Kidney capillary endothelial cell (primary cell): ENCODE data around the gene PNCK.
"Not testable (repeated sequence)": the region's sequence is repeated elsewhere in the genome, so short reads cannot be mapped to it uniquely, and the experiment has no call there.

Experiments
- DNase-seq: peaks from one replicate; pipeline ENCODE4 v3.0.0-alpha.2; 2018; ENCODE audit warnings: low spot score

Gene PNCK

DNA sequence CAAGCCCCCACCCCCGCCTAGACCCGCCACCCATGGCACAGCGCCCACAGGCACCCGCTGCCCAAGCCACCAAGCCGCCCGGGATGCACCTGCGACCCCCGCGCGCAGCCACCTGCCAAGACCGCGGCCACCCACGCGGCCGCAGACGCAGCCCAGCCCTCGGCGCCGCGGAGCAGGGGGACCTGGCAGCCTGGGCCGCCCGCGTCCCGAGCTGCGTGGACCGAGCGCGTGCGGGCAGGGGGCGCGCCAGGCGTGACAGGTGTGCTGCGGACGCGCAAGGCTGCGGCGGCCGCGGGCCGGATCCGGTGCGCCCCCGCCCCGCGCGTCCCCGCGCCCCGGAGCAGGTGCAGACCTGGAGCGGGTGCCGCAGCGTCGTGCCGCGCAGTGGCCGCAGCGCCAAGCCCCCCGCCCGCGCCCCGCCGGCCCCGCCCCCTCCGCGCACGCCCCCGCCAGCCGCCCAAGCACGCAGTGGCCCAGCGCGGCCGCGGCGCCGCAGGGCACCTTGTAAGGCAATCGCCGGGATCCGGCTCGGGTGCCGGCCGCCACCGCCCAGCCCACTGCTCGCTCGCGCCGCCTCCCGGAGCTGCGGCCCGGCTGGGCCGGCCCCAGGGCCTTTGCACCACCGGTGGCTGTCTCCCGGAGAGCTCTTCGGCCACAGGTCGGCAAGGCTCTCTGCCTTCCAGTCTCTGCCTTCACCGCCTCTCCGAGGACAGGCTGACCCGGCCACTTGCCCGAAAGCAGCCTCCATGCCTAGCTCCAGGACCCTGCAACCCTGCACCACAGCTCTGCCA, at the start of gene PNCK:
Gene PNCK, minus strand, starts transcription at position 386 of the 791 bp plus-strand sequence. CDS start 737 bp downstream, outside the sequence.
- DNase-seq, result no peak

DNA sequence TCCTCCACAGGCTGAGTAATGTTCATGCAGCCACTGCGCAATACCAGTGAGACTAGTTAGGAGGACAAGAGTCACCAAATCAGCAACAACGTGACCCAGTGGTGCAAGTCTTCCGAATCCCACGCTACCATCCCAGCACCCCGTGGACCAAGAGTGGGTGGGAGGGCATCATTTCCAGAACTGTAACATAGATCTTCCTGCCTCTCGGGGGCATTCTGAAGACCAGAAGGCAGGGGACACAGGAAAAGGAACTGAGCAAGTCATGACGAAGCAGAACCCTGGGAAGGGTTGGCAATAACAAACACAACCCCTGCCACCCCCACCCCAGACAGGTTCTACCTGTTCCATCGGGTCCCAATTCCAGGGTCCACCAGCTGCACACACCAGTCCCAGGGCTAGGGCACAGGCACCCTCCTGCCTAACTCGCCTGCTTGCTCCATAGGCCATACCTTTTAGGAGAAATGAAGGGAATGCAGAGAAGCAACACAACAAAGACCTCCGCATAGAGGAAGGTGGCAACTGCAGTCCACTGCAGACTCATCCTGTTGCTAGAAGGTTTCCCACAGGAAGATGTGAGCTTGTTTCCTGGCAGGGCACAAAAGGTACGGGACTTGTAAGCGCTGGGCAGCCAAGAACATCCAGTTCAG, 49.2 kb upstream of the PNCK start:
- DNase-seq, result peak; percentile 26

DNA sequence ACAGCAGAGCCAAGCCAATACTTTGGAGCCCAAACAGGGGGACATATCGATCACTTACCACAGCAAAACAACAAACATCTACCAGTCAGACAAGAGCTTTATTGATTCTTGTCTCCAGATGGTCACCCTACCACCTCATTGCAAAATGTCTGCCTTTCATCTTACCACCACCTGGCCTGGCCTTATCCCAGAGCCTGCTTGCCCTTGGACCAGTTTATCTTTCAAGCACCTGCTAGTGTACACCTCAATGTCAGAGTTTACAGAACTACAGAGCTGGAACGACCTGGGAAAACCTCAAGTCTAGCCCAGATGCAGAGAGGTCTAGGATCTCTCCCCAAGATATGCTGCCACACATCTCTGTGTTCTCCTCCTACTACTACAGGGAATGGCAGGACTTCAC, 46.1 kb upstream of the PNCK start:
- DNase-seq, result no peak

DNA sequence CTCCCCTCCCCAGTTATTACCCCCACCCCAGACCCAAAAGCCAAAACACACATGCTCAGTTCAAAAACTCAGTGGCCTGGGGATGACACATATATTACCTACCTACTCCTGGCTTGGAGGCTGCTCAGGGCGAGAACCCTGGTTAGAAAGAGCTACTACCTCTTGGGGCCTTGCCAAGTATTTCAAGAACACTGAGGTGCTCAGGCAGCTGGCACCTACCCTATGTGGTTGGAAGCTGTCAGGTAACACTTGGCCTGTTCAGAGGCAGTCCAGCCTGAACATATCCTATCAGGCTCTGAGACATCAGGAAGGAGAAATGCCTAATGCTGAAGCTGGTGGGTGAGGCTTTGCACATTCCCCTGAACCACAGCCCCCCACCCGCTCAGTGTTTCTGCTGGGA, 45.6 kb upstream of the PNCK start:
- no peak for DNase-seq

DNA sequence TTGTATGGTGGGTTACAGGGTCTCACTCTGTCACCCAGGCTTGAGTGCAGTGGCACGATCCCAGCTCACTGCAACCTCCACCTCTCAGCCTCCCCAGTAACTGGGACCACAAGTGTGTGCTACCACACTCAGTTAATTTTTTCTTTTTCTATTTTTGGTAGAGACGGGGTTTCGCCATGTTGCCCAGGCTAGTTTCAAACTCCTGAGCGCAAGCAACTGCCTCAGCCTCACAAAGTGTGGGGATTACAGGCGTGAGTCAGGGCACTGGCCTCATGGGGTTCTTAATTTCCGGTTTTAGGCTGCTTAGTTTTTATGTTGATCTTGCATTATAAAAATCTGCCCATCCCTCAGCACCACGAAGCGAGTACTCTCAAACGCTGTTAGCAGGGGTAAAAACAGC, 43.8 kb upstream of the PNCK start:
- DNase-seq, result no peak

DNA sequence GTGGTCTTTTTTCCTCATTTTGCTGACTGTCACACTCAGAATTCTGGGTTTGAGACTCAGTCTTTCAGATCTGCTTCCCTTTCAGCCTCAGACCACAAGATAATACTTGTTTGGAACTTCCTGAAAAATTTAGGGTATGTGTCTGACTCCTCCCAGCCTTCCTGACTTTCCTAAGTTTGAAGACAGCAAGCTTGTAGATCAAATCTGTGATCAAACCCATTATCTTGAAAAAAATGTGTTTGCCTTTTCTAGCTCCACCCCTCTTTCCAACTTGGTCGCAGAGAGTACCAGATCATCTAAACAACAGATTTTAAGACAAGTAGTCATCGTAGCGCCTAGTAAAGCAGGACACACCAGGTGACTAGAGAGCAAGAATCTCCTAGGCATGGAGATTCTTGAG, 40.6 kb upstream of the PNCK start:
- no peak for DNase-seq

DNA sequence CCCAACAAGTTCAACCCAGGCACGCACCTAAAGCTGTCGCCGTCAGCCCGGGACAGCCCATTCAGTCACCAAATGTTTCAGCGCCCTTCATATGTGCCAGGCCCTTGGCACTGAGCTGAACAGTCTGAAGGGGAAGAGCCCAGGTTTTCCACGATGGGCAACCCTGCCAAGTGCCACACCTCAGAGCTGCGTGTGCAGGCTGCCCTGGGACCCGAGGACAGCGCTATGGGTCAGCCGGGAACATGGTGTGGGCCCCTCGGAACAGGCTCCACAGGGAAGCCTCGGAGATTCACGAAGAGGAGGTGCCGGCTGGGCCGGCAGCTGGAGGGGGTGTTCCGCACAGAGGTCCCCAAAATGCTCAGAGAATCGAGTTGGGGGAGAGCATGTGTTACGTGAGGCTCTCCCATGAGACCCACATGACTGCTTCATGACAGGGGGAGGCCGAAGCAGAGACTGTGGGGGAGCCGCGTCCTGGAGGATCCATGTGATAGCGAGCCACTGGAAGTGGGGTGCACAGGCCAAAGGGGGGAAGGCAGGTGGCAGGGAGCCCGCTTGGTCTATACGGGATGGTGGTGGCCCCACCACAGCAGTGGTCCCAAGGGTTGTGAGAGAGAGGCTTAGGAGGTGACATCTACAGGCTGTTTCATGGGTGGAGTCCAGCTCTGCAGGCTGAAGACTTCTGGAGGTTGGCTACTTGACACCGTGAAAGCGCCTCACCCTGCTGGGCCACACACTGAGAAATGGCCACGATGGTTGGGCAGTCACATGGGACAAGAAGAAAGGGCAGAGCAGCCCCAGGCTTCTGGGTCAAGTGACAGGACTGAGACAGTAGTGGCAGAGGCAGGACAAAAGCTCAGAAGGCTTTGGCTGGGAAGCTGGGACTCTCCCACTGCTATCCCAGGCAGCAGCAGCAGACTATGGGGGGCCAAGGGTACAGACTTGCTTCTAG, 36.4 kb upstream of the PNCK start:
- DNase-seq, result no peak

DNA sequence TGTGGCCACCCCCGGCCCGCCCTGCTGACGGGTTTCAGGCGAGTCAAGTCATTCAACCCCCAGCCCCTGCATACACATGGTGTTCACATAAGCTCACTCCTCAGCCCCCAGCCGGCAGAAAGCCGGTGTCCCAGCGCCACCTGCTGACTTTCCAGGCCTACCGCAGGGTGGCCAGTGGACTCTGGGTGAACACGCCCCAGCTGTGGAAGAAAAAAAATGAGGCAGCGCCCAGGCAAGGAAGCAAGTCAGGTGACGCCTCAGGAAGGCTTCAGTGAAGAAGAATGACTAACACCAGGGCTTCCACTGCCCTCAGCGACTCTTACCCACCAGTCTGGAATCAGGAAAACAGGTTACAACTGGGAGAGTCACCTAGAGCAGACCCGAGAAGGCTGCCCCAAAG, 34.8 kb upstream of the PNCK start:
- peak; percentile 77 for DNase-seq

DNA sequence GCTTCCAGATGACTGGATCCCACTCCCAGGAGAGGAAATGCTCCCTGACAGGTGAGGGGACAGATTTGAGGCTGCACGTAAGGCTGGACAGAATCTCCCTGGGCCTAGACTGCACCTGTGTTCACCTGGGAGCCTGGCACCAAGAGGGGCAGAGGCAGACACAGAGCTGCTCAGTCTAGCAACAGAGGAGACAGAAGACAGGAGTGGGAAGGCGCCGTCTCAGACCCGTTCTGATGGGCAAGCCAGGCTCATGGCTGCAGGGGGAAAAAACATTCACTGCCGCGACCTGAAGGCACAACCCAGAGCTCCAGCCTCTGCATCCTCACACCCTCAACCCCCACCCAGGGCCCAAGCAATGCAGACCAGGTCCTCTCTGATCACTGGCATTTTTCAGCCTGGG, 33.8 kb upstream of the PNCK start:
- no peak for DNase-seq

DNA sequence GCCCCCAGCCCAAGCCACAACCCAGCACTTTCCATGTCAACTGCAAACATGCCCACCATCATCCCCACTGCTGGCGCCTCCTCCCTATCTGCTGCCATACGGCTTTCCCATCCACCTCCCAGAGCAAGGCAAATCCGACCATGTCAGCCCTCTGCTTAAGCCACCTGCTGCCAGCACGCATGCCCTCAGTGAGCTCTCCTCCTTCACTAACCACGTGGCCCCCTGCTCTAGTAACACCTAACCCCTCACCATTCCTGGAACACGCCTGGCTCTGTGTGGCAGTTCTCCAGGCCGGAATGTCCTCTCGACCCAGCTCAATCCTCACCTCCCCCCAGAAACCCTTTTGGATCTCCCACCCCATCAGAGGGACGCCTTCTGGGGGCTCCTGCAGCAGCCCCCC, 33.2 kb upstream of the PNCK start:
- DNase-seq, result no peak

DNA sequence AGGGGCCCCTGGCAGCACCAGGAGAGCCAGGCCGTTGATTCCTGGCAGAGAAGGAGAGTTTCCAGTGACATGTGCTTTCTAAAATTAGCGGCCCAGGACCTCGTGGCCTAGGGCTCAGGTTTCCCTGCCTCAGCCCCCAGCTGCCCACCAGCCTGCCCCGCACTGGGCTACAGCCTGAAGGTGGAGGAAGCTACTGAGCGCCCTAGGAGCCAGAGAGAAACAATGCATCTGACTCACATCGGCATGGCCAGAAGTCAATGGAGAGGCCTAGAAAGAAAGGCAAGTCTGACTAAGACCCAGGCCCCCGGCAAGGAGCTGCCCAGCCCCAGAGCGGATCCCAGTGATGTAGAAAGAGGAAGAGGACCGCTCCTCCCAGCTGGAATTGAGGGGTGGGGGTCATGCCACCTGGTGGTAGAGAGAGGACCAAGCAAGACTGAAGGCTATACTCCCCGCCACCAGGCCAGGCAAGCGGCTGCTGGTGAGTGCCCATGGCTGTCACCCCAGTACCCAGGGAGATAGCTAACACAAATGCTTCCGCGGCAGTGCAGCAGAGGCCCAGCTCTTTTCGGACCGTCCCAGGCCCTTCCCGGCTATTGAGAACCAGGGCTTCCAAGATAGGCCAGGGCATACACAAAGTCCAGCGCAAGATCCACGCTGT, 31.9 kb upstream of the PNCK start:
- not testable (repeated sequence) for DNase-seq

DNA sequence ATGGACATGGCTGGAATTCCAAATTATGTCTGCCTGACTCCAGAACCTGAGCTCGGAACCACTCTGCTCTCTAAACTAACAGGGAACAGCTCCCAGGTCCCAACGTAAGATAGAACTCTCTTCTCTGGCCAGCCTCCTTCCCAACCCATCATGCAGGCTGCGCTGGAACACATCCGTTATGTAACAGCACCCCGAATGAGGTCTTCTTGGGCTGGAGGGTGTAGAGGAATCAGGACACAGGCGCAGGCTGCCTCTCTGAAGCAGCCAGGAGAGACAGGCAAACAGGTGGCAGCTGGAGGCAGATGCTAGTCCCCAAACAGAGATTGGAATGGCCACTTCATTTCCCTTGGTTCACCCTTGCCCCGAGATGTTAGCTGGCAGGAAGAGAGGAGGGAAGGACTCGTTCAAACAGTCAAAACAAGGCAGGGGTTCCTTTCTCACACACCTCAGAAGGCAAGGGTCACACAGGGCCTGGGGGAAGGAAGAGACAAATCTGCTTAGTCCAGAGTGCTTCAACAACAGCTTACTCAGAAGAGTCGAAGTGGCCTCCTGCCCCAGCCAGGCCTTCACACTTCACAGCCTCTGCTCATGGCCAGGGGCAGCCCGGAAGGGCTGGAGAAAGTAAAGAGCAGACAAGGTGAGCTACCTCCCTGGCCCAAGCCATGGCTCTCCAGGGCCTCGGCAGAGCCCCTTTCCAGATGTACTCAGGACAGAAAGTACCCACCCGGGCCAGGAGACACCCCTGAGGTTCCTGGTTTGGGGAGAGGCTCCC, 31.2 kb upstream of the PNCK start:
- DNase-seq, result not testable (repeated sequence)

DNA sequence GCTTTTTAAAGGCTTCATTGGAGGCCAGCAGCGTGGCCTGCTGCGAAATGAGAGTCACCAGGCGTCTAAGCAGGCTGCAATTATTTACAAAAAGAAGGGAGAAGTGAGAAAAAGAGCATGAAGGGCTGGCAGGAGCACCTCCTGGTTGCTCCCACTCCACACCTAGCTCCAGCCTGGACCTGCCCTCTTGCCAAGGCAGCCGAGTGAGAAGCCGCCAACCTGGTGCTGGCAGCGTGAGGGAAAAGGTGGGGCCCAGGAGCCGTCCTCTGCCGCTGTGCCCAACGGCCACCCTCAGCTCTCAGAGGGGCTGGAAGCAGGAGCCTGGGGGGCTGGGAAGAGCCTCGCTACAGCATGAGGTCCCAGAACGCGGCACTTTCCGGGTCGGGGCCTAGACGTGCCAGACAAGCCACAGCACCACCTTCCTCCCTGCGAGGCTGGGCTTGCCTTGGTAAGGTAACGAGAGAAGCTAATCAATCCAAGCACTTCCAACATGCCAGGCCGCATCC, 30.5 kb upstream of the PNCK start:
- no peak for DNase-seq

DNA sequence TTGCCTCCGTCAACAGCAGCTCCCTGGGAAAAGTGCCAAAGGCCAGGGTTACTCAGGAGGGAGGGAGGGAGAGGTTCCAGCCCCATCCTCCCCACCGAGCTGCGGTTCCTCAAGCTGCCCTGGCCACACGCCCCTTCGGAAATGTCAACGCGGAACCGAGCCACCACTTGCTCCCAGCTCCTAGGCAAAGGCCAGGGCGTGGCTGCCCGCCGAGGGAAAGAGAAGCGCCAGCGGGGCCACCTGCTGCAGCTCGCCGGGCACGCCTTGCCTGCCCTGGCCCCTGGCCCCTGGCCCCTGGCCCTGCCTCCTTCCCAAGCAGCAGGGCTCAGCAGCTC, 29.4 kb upstream of the PNCK start:
- DNase-seq, result no peak

DNA sequence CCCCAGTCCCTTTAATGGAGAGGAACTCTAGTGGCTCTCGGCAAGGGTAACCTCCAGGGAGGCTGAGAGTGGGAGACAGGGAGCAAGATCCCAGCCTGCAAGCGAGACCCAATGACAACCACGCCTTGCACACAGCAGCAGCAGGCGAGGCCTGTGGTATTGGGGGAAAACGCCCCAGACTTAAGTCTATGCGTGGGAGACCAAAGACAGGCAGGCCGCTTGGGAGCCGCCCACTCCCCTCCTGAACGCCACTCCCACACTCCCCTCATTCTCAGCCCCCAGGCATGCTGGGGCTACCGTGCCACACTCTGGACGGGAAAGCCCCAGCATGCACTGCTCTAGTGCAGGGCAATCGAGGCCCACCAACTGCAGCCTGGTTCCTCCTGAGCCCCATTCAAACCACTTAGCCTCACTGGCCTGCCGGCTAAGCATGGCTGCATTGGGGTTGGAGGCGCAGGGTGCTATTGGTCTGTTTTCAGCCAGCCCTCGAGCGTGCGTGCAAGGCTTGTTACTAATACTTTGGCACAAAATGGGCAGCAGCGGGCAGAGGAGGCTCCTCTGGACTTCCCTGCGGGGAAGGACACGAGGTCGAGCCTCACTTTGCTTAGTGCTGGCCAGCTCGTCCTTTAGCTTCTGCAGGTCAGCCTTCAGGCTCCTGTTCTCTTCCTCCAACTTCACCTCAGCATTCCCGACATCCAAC, 28.9 kb upstream of the PNCK start:
- DNase-seq, result no peak

DNA sequence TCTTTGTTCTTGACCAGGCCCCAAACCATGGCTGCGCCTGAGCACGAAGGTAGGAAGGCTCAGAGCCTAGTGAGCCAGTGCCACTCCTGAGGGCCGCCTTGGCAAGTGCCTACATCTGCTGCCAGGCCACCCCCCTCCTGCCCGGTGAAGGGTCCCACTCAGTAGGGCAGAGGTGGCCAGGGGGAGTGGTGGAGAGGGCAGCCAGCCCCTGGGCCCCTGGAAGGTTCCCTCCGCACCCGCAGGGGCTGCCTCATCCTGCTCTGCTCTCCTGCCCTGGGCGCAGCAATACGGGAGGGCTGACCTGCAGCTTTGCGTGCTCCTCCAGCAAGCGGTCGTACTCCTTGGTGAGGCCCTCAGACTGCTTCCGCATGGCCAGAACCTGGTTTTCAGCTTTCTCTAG, 28.1 kb upstream of the PNCK start:
- no peak for DNase-seq

DNA sequence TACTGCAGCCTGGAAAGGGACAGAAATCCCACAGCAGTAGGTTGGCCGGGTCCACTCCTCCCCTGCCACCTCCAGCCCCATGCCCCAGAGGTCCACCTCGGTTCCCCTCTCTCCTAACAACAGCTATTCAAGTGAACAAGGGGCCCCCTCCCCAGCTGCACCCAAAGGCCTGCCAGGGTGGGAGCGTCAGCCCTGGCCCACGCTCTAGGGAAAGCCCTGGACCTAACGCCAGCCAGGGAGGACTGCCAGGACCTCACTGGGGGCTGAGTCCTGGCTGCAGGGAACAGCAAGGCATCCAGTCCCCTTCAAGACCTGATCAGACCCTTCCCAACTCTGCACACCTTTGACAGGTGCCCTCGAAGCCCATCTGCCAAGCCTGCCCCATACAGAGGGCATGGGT, 27.4 kb upstream of the PNCK start:
- no peak for DNase-seq

DNA sequence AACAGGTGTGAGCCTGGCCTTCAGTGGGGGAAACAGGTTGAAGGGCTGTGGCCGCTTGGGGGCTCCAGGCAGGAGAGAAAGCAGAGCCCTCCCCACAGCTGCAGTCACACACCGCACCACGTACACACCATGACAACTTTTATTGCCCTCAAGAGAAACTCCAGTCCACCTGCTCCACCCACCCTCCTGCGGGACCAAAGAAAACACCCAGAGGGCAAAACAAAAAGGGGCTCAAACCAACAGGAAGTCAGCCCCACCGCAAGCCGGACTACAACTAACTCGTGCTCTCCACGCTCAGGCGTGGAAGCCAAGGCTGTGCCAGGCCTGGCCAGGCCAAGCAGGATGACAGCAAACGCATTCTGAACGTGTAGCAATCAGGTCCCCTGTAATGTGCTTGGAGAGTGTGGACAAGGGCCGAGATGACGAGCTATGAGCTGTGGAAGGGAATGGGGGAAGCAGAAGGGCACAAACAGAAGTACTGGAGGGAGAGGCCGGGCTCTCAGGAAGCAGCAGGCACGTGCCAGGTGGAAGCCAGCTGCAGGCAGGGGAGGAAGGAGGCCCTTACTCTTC, 26.8 kb upstream of the PNCK start:
- DNase-seq, result no peak

DNA sequence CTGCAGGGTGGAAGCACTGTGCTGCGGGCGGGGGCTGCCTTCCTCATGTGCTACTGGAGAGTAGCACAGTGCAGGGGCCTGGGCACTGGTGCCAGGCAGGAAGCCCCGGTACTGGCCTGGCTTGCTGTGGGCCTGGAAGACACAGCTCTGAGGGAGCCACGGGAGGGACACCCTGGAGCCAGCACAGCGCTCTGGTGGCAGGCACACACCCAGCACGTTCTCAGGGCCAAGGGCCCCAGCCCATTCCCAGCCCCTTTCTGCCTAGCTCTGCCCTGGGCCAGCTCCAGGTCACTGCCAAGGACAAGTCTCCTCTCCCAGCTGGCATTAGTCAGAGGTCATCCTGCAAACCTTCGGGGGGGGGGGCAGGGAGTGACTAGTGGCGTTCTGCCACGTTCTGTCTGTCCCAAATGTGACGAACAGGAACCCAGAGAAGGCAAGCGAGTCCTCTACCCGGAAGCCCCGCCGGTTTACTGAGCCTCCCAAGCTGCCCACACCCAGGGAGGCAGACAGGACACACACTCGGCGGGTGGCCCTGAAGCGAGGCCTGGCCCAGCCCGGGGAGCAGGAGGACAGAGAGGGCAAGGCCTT, 26.3 kb upstream of the PNCK start:
- not testable (repeated sequence) for DNase-seq
